Myocyte (in vitro differentiated cells): Measurements from ENCODE around the gene PDE8A. TPM values are rescaled to one million over a fixed set of nuclear protein-coding genes. Genes with fewer than 3 reads are reported as not detected.

Experiments used
- DNase-seq: peaks from one replicate; pipeline ENCODE4 v3.0.0-alpha.2; 2012; ENCODE audit warnings: low read depth
- total RNA-seq: library from RNA; depleted of rRNA; stranded (reverse); fragments of >200 nt; gene quantifications from 2 replicates; pipeline ENCODE4 v1.2.3, GENCODE V29; 2014

The PDE8A gene
- total RNA-seq, 1 donor from 2014 or later: 6.8 TPM

DNA sequence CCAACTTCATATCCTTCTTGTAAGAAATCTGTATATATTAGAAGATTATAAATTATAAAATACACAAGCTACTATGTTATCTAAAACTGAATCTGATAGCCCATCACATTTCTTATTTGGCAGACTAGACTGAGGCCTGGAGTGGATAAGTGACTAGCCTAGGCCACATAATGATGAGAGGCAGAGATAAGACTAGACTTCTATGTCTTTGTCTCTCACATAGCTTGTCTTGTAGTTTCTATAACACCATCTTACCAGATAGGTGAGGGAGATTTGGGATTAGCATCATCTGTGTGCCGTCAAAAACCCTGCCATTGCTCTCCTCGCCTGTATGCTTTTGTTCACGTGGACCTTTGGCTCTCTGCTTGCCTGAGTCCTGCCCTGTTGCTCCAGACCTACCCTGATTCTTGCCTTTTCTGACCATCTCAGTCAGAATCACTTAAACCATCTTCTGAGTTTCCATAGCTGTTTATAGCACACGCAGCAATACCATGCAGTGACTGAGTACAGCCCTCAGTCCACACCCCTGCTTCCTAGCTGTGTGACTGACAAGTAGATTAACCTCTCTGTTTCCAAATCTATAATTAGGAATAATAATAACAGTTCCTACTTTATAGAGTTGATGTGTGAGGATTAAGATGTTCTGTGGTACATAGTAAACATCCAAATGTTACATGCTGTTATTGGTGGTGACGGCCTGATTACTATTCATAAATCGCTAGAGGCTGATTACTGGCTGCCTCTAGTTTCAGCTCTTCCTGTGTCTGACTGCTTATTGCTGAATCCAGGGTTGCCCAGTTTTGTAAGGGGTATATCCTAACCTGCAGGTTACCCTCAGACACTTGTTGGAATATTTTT lies 49.7 kb downstream of the PDE8A start:
- DNase-seq: no peak

DNA sequence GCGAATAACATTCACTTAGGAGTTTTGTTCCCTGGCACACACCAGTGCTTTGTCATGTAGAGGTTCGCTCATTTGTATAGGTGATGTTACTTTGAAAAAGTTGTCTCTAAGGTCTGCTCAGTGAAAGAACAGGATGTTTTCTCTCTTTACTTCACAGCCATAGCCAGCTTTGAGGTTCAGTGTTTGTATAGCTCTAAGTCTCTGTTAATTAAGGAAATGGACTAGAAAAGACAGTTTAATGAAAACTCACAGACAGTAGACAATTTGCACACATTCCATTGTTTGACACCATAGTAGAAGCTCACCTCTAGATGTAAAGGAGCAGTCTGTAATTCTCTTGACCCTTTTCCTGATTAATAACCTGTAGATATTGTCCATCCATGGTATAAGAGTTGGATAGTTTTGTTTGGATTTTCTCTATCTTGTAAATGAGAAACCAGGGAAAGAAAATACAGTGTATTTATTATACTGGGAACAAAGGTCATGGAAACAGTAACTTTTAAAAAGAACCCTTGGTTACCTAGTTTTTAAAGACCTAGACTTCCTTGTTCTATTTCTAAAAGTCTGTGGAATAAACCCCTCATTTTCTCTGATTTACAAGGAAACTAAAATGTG lies 50.4 kb downstream of the PDE8A start:
- DNase-seq: no peak

DNA sequence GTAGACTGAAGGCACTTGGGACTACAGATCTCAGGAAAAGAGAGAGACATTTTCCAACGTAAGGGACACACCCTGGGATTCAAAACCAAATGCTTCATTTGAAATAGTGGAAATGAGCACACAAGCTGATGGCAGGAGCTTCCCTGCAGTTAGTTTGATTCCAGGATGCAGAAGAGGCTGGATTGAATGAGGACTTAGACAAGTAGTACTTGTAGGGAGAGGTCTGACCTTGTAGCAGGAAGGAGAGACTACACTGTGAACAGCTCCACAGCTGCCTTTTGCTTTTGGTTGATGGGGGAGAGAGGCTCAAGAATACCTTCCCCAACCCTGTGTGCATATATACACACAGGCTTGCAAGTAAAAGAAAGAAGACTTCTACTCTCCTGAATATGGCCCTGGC lies 51.5 kb downstream of the PDE8A start:
- DNase-seq: no peak

DNA sequence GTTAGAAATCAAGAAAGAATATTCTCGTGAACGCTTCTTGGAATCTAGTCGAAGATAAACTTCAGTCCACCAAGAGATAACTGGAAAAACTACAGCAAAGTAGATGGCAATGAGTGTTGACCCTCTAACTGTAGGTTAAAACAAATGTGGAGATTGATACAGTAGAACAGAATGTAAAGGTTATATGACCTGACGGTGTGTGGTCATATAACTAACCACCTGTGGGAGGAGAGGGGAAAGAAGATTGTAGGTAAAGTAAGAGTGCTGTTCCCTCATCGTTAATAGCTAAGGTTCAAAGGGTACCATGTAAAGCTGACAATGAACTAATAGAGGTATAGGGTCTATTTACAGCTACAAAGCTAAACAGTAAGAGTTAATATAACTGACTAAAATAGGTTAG lies 52.6 kb downstream of the PDE8A start:
- DNase-seq: no peak

DNA sequence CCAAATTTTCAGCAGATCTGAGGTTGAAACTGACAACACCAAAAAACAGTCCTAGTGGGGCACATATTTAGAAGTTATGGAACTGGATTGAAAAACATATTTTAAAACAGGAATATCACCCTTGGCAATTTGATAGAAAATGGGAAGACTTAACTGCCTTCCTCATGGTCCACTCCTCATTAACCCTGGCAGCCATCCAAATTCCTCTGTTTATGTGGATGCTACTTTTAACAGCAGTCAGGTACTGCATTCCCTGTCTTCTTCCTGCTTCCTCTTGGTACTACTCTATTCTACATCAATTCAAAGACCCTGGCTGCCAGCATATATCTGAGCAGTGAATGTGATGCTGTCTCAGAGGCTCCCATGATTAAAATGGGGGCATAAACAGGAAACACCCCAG lies 54.3 kb downstream of the PDE8A start:
- no peak for DNase-seq

DNA sequence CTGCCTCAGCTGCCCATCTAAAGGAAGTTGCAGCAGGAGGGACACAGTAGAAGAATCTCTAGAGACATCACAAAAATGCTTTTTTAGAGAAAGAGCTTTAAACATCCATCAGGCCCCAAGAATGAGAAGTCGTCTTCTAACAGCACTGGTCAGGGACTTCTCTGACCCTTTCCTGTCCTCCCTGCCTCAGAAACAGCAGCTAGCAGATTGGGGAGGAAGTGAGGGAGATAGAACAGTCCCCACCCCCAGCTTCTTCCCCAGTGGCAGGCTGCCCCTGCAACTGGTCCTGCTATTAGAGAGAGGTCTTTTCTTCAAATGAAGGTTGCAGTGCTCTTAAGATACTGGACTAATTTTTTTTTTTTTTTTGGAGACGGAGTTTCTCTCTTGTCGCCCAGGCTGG lies 55.1 kb downstream of the PDE8A start:
- DNase-seq: no peak

DNA sequence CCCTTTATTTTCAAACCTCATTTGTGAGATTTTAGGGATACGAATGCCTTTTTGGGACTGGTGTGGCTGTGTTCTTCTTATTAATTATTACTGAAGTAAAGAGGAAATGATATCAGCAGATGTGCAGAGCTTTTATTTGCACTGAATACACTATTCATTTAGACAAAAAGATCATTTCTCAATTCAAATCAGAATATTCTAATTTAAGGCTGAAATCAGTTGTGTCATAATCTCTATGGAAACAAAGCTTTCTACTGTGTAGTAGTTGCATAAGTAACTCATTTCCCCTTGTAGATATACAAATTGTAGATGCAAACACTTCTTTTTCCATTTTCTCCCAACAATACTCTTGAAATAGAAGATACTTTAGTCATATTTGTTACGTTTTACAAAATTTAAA lies 56.0 kb downstream of the PDE8A start:
- DNase-seq: no peak

DNA sequence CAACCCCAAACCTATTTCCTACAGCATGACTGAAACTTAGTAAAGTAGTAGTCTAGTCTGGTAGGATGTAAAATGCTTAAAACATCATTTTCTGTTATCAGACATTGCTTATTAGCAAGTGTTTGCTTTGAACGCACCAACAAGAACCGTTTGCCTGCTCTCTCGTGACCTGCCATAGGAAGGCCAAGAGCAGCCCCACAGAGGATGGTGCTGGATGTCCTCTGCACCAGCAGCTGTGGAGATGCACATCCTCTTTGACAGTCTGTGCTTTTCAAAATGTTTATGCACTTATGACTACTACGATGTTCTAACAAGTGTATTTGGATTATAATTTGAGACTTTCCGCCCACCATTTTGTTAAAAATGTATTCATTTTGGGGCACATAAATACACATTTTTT lies 59.6 kb downstream of the PDE8A start:
- DNase-seq: no peak

DNA sequence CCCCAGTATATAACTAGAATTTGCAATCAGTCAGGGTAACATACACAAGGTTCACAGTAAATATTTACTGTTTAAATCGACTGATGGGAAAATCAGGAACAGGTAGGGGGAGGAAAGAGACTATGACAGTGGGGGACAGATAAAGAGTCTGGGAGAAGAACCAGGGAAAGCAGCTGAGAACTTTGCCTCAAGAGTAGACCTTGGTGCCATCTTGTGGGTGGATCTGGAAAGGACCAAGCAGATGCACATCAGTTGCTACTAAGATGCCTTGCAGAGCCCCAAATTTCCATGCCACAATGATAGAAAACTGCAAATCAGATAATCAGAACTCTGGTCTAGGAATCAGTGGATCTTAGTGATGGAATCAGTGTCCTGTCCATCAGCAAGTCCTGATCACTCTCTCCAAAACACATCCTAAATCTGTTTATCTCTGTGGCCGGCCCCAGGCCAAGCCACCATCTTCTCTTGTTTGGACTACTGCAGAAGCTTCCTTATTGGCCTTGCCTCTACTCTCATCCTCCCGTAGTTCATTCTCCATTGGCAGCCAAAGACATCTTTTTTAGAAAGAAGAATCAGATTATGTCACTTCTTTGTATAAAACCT lies 62.7 kb downstream of the PDE8A start:
- DNase-seq: peak; percentile 76

DNA sequence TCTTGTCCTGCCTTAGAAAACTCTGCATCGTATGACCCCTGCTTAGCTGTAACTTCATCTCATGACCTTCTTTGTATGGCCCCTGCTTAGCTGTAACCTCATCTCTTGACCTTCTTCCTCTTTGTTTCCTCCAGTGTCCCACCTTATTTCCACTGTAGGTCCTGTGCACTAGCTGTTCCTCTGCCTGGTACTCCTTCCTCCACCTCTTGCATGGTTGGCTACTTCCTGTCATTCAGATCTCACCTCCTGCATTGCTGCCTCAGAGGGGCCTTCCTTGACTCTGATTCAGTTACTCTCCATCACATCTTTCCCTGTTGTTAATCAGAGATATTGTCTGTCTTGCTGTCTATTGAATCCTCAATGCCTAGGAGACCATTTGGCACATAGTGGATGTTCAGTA lies 63.2 kb downstream of the PDE8A start:
- DNase-seq: no peak

DNA sequence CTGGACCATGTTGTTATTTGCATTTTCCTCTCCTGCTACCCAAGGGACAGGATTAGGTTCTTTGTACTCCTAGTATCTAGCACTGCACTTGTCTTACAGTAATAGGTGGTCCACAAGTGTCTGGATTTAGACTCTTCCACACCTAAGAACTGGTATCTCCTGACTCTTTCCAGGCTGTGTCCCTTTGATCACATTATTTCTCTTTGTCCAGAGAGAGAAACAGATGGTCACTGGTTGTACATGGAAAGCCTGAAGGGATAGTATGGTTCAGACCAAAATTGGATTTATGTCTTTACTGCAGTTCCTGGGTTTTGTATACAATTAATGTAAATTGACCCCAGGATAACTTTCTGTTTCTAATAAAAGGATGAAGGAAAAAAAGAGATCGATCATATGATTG lies 64.0 kb downstream of the PDE8A start:
- no peak for DNase-seq

DNA sequence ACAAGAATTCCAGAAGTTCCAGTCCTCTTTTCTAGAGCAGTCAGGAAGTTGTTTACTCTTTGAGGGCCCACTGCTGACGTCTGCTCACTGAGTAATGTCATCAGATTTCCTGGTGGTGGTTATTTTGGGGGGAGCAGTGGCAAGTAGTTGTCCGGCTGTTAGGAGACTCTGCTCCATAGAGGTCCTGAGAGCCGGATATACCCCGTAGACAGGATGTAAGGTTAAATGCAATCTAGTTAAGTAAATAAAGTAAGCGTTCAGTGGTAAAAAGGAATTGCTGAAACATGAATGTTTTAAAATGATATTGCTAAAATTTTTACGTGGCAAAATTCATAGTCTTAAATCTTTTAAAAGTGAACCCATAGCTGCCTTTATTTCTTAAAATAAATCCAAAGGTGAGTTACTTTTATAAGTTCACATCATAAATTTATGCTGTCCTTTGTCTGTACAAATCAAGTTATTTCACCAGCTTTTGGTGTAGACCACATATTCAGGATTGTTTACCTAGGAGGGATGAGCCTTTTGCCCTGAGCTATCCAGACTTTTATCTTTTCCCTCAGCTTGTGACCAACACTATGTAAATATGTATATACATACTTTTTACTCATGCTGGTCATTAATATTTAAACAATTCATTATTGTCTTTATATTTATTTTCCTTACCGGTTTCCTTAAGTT lies 65.8 kb downstream of the PDE8A start:
- DNase-seq: peak; percentile 90

DNA sequence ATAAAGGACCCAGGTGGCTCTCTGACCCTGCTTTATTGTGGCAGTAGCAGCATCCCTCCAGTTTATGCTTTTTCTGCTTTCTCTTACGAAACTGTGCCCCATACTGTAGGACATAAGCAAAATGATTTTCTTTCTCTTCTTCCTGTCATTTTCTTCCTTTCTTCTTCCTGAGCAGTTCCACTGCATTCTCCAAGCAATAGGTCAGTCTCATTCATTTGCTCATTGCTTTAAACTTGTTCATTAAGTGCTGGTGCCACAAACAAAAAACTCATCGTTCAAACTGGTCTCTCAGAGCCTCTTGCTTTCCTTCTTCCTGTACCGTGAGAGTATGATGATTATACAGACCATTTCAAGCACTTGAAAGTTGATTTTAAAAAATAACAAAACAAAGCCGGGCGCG lies 66.8 kb downstream of the PDE8A start:
- DNase-seq: no peak

DNA sequence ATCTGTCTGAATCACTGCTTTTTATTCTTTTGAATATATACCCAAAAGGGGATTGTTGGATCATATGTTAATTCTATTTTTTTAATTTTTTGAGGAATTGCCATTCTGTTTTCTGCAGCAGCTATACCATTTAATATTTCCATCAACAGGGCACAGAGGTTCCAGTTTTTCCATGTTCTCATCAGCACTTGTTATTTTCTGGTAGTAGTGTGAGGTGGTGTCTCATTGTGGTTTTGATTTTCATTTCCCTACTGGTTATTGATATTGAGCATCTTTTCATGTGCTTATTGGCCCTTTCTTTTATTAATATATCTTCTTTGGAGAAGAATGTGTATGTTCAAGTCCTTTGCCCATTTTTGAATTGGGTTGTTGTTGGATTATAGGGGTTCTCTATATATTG lies 68.1 kb downstream of the PDE8A start:
- no peak for DNase-seq

DNA sequence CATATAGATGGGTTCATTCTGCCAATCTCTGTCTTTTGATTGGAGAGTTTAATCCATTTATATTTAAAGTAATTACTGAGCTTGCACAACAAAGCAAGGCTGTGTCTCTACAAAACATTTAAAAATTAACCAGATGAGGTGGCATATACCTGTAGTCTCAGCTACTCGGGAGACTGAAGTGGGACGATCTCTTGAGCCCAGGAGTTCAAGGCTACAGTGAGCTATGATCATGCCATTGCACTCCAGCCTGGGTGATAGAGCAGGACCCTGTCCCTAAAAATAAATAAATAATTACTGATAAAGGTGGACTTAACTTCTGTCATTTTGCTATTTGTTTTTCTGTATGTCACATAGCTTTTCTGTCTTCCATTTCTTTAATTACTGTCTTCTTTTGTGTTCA lies 78.1 kb downstream of the PDE8A start:
- no peak for DNase-seq

DNA sequence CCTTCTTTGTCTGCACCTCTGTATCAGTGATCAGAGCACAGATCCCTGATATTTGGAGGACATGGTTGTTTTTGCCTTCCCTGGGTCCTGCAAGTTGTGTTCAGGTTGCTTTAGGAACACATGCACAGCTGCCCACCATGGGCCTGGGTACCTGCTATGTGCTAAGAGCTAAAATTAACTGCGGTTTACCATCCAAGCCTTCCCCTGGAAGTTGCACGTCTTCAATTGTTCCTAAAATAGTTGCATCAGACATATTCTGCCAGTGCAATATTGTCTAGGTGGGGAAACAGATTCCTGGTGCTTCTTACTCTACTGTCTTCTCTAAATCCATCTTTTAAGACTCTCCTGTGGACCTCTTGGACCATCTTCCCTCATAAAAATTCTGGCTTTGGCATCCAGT lies 80.9 kb downstream of the PDE8A start:
- DNase-seq: peak; percentile 62

DNA sequence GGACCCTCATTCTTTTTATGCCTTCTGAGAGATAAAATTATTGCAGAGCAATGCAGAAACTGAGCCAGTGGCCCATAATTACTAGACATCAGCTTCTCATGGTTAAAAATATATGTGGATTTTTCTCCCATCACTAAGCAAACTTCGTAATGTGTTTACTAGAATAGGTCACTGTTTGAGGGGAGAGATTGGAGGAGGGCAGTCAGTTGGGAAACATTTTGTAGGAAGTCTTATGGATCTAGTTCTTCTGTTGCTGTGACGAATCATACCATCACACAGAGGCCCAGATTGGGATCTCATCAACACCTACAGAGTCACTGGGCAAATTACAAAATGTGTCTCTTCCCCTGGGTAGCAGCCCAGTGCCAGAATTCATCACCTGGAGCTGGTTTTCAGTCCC lies 81.4 kb downstream of the PDE8A start:
- no peak for DNase-seq

DNA sequence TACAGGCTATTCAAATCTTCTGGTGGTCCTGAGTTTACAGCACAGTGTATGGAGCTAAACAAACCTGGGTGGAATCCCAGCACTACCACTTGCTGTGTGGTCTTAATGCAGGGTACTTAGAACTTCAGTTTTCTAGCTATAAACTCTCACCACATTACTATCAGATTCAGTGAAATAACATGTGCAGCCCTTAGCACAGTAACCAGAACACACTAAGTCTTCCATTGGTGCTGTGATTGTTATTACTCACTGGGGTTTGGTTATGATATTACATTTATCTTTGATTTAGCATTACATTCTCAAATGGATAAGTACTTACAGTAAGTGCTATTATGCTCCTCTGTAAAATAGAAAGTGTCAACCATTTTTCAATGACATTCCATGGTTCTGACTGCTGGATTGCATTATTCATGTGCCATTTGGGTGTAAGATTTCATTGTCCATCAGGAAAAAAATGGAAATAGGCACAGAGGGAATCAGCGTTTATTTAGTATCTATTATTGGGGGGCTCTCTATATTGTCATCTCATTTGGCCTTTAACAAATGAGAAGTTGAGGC lies 81.9 kb downstream of the PDE8A start:
- no peak for DNase-seq

DNA sequence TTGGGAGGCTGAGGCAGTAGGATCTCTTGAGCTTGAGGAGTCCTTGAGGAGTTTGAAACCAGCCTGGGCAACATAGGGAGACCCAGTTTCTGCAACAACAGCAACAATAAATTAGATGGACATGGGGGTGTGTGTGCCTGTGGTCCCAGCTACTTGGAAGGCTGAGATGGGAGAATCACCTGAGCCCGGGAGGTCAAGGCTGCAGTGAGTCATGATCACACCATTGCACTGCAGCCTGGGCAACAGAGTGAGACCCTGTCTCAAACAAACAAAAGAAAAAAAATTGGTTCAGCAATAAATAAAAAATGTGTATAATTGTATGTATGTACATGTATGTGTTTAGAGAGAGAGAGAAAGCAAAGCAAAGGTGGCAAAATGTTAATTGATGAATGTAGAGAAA lies 83.1 kb downstream of the PDE8A start:
- DNase-seq: no peak

DNA sequence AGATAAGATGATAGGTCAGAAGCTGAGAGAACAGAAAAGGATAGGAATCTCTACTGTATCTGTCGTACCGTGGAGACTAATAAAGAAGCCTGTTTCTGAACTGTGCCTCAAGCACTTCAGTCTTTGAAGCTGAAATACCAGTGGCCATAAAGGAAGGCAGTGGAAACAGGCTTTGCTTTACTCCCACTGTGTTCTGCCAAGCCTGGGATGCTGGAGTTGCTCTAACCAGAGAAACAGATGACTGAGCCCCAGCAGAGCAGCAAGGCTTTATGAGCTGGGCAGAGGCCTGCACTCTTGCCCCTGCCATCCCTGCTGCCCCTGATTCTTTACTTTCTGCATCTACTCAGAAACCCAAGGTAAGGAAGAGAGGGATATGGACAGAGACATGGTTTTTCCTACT lies 89.4 kb downstream of the PDE8A start:
- no peak for DNase-seq

DNA sequence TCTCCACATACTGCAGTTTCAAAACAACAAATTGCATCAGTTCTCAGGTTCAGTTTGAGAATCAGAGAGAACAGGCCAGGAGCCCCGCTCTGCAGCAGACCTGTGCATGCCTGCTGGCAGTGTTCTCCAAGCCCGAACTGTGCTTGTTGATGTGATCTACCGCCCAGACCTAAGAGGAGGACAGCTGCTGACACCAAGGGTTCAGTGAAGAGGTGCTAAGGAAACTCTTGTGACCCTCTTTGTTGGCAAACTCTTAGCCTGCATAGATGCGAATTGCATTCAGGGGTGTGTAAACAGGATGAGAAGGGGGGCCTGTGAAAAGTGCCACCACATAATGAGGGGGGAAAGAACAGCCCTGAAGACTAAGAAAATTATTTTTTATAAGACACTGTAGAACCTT lies 89.8 kb downstream of the PDE8A start:
- DNase-seq: no peak

DNA sequence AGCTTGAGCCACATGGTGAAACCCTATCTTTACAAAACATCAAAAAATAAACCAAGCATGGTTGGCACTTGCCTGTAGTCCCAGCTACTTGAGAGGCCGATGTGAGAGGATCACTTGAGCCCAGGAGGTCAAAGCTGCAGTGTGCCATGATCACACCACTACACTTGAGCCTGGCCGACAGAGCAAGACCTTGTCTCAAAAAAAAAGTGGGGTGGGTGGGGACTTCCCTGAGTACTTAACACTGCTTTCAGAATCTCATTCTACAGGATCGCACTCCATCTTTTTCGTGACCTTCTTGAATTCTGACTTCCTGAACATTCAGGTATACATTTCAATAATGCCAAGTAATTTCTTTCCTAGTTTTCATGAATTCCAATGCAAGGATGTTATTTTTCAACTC lies 91.3 kb downstream of the PDE8A start:
- DNase-seq: no peak
